ENCODE measurements around the gene GAD1.

Gene GAD1

GRCh38 chr2:170816504-170817092 lies at the start of gene GAD1:
TSS of gene GAD1 (plus strand) at chr2:170816887. CDS start at chr2:170818592, 1,705 bp downstream.
- no peak for DNase-seq

- no peak for DNase-seq
These were observed 46.6 kb upstream of the GAD1 start, which contains the start of gene ERICH2 for GRCh38 chr2:170770008-170770605. TSS of gene ERICH2 (plus strand) at chr2:170770378. CDS start at chr2:170770682, 304 bp downstream.

GRCh38 chr2:170770606-170771420 lies 45.9 kb upstream of the GAD1 start:
- no peak for DNase-seq

- no peak for DNase-seq
These were observed 45.2 kb upstream of the GAD1 start for GRCh38 chr2:170771421-170771937.

- no peak for DNase-seq
These were observed 44.4 kb upstream of the GAD1 start for GRCh38 chr2:170772295-170772694.

- DNase-seq = no peak
These were observed 42.6 kb upstream of the GAD1 start for GRCh38 chr2:170774074-170774473.

- DNase-seq = no peak
These were observed 37.8 kb upstream of the GAD1 start for GRCh38 chr2:170778900-170779299.

- DNase-seq = no peak
These were observed 37.4 kb upstream of the GAD1 start for GRCh38 chr2:170779304-170779703.

- no peak for DNase-seq
These were observed 34.0 kb upstream of the GAD1 start for GRCh38 chr2:170782673-170783072.

- no peak for DNase-seq
These were observed 33.1 kb upstream of the GAD1 start for GRCh38 chr2:170783549-170783948.

- DNase-seq = no peak
These were observed 17.7 kb upstream of the GAD1 start for GRCh38 chr2:170798996-170799395.

- no peak for DNase-seq
These were observed 10.1 kb upstream of the GAD1 start for GRCh38 chr2:170806548-170806947.

- DNase-seq = no peak
These were observed 3.7 kb upstream of the GAD1 start for GRCh38 chr2:170812710-170813600.

GRCh38 chr2:170813611-170814532 lies 2.8 kb upstream of the GAD1 start:
- no peak for DNase-seq

GRCh38 chr2:170814533-170815230 lies 2.0 kb upstream of the GAD1 start:
- no peak for DNase-seq

- DNase-seq = no peak
These were observed 1.4 kb upstream of the GAD1 start for GRCh38 chr2:170815311-170815710.

GRCh38 chr2:170815746-170816503 lies 762 bp upstream of the GAD1 start:
- no peak for DNase-seq

GRCh38 chr2:170817093-170818035 lies 677 bp downstream of the GAD1 start:
- DNase-seq = no peak
